Mesodermal cell (in vitro differentiated cells): ENCODE measurements around the gene INS.

Source experiments
- H3K27ac ChIP-seq: 2 replicates; pipeline ENCODE4 v1.7.0; 2013; ENCODE audit warnings: mild to moderate bottlenecking, low read depth, low read length, moderate library complexity; ENCODE audit not compliant: severe bottlenecking
- H3K36me3 ChIP-seq: 2 replicates; pipeline ENCODE4 v1.7.1; 2013; ENCODE audit warnings: mild to moderate bottlenecking, low read length, moderate library complexity; ENCODE audit not compliant: control insufficient read depth, insufficient read depth
- H3K4me1 ChIP-seq: one replicate; pipeline ENCODE4 v1.7.1; 2013; ENCODE audit warnings: mild to moderate bottlenecking, low read length; ENCODE audit not compliant: insufficient read depth, control insufficient read depth, poor library complexity, severe bottlenecking
- H3K4me3 ChIP-seq: 2 replicates; pipeline ENCODE4 v1.7.0; 2013; ENCODE audit warnings: low read length, control low read depth, mild to moderate bottlenecking; ENCODE audit not compliant: insufficient read depth, poor library complexity, severe bottlenecking; ENCODE audit errors: extremely low read depth
- H3K9me3 ChIP-seq: 2 replicates; pipeline ENCODE4 v1.7.1; 2013; ENCODE audit warnings: mild to moderate bottlenecking, low read length, moderate library complexity; ENCODE audit not compliant: control insufficient read depth
- WGBS, 2 experiments: methylation state at CpG; one replicate each; pipeline ENCODE4 v1.1.5; 2013; ENCODE audit warnings: missing lambda C conversion rate in 2 of 2; ENCODE audit not compliant: insufficient coverage in 2 of 2; 5-methylcytosine and 5-hydroxymethylcytosine counted together

The INS gene

DNA sequence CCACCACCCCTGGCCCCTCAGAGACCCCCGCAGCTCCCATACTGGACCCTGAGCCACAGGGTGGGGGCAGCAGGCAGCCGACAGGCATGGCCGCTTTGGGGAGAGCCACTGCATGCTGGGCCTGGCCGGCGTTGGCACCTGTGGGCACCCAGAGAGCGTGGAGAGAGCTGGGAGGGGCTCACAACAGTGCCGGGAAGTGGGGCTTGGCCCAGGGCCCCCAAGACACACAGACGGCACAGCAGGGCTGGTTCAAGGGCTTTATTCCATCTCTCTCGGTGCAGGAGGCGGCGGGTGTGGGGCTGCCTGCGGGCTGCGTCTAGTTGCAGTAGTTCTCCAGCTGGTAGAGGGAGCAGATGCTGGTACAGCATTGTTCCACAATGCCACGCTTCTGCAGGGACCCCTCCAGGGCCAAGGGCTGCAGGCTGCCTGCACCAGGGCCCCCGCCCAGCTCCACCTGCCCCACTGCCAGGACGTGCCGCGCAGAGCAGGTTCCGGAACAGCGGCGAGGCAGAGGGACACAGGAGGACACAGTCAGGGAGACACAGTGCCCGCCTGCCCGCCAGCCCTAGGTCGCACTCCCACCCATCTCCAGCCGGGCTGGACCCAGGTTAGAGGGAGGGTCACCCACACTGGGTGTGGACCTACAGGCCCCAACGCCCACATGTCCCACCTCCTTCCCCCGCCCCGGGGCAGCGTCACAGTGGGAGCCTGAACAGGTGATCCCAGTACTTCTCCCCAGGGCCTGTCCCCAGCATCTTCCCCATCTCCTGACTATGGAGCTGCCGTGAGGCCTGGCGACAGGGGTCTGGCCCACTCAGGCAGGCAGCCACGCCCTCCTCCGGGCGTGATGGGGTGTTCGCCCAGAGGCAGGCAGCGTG, 1.2 kb downstream of the INS start:
- H3K27ac ChIP-seq: no peak overlapping the region
- WGBS, 2 experiments: 88 to 90% methylated on average over 23 to 36 of the region's 36 CpGs

DNA sequence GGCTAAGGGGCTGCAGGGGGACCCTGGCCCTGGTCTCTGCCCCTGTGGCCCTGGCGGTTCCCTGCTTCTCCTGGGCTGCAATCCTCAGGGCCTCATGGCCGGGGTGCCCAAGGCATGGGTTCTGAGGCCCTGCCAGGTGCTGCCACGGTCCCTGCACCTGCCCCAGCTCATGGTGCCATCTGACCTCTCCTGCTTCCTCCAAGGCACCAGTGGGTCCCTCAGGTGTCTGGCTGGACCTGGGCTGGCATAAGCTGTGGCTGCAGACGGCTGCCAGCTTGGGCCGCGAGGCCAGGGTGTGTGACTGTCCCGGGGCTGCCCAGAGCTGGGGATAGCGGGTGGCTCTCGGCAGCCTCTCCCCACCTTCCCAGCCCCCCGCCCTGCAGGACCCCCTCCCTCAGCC, 2.0 kb downstream of the INS start:
- Histone ChIP-seq H3K4me1 (no peaks in the 10 kb centered on the region), H3K9me3 (no peaks in the 10 kb centered on the region), H3K36me3 (no peaks in the 10 kb centered on the region), H3K4me3 (no peak overlapping the region), H3K27ac (no peak overlapping the region)
- 83 to 93% methylated on average over 3 to 7 of the region's 10 CpGs for WGBS, 2 experiments

More for the DNA sequence above, 1.2 kb downstream of the INS start:
- Histone ChIP-seq H3K36me3 (no peaks in the 10 kb centered on the region), H3K4me1 (no peaks in the 10 kb centered on the region), H3K9me3 (no peaks in the 10 kb centered on the region), H3K4me3 (no peak overlapping the region)

DNA sequence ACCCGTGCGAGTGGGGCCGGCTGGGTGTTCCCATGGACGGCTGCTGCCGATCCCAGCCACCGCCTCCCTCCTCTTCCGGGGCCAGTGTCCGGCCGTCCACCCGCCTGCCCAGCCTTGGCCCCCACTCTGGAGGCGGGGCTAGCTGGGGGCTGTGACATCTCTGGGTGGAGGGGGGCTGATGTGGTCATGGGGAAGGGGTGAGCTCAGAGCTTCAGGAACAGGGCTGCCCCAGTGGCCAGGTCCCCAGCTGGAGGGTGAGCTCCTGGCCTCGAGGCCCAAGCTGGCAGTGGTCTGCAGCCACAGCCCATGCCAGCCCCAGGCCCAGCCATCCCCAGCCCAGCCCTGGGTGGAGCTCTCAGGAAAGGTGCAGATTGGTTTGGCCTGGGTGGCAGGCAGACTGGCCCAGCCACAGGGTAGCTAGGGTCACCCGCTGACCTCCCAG, 2.7 kb downstream of the INS start:
- Histone ChIP-seq H3K27ac (no peak overlapping the region), H3K36me3 (no peaks in the 10 kb centered on the region), H3K4me3 (no peak overlapping the region), H3K4me1 (no peaks in the 10 kb centered on the region), H3K9me3 (no peaks in the 10 kb centered on the region)
- WGBS, 2 experiments: 88 to 94% methylated on average over 7 to 8 of the region's 13 CpGs

DNA sequence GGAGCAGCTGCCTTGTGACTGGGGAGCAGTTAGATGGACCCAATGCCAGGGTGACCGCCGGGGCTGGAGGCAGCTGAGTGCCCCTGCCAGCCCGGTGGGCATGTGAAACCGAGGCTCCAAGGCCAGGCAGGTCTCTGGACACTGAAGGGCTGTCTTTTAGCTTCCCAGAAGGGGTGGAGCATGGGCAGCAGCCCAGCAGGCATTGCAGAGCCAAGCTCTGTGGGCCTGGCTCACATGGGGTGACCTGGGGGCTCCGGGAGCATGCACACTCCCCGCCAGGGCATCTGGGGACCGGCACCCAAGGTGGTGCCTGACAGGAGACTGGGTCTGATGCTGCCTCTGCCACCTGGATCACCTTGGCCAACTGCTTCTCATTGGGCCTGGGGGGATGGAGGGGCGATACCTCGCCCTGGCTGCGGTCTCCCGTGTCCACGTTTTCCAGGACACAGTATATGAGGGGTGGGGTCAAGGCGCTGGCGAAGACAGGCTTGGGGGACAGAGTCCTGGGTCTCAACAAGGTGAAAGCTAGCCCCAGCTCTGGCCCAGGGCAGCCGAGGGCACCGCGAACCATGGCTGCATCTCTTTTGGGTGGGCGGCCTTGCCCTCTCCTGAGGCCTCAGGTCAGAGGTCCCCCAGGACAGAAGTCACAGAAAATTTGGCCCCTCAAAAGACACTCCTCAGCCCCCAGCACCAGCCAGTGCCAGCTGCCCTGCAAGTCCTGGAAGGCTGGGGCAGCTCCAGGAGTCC, 3.5 kb downstream of the INS start:
- no peaks in the 10 kb centered on the region for H3K9me3 ChIP-seq
- 73 to 77% methylated on average over 16 to 18 of the region's 18 CpGs for WGBS, 2 experiments
- no peak overlapping the region for H3K27ac ChIP-seq
- H3K4me3 ChIP-seq: no peak overlapping the region
- no peaks in the 10 kb centered on the region for H3K4me1 ChIP-seq
- no peaks in the 10 kb centered on the region for H3K36me3 ChIP-seq

DNA sequence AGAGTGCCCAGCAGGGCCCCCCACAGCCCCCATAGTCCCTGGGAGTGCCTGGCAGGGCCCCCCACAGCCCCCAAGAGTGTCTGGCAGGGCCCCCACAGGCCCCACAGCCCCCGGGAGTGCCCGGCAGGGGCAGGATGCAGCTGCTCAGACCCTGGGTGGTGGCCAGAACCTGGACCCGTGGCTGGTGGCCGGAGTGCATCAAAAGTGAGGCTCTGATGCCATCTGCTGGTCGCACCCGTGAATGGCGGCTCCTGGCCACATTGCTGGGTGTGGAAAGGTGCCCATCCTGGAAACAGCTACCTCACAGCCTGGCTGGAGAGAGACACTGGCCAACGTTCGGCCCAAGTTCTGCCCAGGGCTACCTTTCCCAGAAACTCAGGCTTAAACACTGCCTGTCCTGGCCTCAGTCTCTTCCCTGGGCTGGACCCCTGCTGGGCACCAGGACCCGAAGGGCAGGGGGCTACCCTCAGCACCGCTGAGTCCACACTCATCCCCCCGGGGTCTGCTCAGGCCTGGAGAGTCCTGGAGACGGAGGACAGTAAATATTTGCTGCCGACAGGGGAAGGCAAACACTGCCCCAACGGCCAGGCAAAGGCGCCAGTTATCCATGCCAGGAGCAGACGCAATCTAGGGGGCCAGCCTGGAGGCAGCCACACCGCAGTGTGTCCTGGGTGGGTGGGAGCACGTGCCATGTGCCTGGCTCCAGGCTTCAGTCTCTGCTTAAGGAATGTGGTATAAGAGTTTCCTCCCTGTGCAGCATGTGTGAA, 4.4 kb downstream of the INS start:
- Histone ChIP-seq H3K9me3 (no peaks in the 10 kb centered on the region), H3K27ac (no peak overlapping the region), H3K4me3 (no peak overlapping the region), H3K4me1 (no peaks in the 10 kb centered on the region), H3K36me3 (no peaks in the 10 kb centered on the region)
- 41 to 48% methylated on average over 18 to 19 of the region's 19 CpGs for WGBS, 2 experiments

DNA sequence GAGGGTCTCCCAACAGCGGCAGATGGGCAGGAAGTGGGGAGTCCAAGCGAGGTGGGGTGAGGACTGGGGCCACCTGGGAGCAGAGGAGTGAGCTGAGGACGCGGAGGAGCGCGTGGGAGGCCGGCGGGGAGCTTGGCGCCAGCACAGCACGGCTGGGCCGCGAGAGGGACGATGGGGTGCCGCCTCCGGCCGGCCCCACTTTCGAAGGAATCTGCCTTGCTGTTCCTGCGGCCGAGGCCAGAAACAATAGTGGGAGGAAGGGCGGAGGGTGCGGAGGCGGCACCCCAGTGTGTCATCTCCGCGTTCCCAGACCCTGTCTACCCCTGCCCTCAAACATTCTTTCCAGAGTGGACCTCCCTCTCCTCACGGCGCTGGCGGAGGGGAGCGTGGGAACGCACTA, 5.5 kb downstream of the INS start:
- no peaks in the 10 kb centered on the region for H3K9me3 ChIP-seq
- no peaks in the 10 kb centered on the region for H3K4me1 ChIP-seq
- no peak overlapping the region for H3K4me3 ChIP-seq
- H3K36me3 ChIP-seq: no peaks in the 10 kb centered on the region
- 88 to 90% methylated on average over 15 to 29 of the region's 29 CpGs for WGBS, 2 experiments
- H3K27ac ChIP-seq: no peak overlapping the region

DNA sequence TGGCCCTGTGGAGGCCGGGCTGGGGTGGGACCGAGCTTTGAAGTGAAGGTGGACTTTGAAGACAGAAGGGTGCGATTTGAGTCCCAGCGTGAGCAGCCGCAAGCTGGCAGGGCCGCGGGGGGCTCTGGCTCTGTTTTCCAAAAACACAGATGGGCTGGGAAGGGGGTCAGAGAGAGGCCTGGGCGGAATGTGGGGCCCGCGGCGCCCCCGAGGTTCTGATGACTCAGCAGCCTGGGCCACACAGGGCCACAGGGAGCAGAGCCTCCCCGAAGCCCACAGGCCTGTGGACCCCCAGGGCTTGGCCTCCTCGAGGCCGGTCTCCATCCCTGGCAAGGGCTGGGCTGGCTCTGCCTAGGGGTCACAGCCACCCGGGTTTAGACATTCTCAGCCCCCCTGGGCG, 6.1 kb downstream of the INS start:
- Histone ChIP-seq H3K27ac (no peak overlapping the region), H3K9me3 (no peaks in the 10 kb centered on the region), H3K4me3 (no peak overlapping the region), H3K36me3 (no peaks in the 10 kb centered on the region), H3K4me1 (no peaks in the 10 kb centered on the region)
- WGBS, 2 experiments: 89 to 91% methylated on average over 14 to 17 of the region's 17 CpGs

DNA sequence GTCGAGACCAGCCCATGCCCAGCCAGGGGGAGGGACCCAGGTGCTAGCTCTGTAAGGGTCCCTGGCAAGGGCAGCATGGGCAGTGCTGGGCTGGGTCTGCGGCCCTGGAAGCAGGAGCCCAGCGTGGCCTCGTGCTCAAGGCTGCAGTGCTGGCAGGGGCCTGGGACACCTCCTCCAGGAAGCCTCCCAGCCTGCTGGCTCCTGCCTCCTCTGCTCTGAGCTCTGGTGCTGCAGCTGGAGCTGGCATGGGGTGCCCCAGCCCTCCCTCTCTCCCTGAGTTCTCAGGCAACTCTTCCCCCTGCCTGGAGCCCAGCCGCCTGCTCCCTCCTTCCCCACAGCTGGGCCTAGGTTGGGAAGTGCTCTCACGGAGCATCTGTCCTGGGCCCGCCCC, 6.8 kb downstream of the INS start:
- no peaks in the 10 kb centered on the region for H3K9me3 ChIP-seq
- H3K27ac ChIP-seq: no peak overlapping the region
- no peak overlapping the region for H3K4me3 ChIP-seq
- H3K4me1 ChIP-seq: no peaks in the 10 kb centered on the region
- WGBS, 2 experiments: 67 to 90% methylated on average over 4 to 7 of the region's 7 CpGs
- no peaks in the 10 kb centered on the region for H3K36me3 ChIP-seq

DNA sequence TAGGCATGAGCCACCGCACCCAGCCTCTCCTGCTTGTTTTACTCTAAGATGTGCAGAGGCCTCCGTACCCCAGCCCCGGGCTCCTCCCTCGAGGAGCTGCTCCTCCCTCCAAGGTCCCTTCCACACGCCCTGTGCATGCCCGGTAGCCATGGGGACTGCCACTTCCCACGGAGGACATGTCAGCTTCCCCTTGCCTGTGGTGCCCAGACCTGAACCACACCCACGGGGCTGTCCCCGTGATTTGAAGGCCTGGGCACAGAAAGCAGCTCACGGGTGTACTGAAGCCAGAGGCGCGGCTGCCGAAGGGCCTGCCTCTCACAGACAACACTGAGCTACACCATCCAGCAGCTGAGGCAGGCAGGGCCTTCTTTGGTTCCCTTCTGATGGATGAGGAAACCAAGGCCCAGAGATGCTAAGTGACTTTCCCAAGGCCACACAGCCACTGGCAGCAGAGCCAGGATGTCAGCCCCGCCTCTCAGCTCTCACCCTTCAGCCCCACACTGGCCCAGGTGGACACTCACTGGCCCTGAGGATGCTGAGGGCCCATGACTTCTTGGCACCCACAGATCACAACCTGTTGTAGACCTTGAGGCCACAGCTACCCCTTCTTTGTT, 7.3 kb downstream of the INS start:
- no peak overlapping the region for H3K27ac ChIP-seq
- no peak overlapping the region for H3K4me3 ChIP-seq
- H3K36me3 ChIP-seq: no peaks in the 10 kb centered on the region
- H3K4me1 ChIP-seq: no peaks in the 10 kb centered on the region
- no peaks in the 10 kb centered on the region for H3K9me3 ChIP-seq
- 91 to 92% methylated on average over 12 of the region's 14 CpGs for WGBS, 2 experiments

DNA sequence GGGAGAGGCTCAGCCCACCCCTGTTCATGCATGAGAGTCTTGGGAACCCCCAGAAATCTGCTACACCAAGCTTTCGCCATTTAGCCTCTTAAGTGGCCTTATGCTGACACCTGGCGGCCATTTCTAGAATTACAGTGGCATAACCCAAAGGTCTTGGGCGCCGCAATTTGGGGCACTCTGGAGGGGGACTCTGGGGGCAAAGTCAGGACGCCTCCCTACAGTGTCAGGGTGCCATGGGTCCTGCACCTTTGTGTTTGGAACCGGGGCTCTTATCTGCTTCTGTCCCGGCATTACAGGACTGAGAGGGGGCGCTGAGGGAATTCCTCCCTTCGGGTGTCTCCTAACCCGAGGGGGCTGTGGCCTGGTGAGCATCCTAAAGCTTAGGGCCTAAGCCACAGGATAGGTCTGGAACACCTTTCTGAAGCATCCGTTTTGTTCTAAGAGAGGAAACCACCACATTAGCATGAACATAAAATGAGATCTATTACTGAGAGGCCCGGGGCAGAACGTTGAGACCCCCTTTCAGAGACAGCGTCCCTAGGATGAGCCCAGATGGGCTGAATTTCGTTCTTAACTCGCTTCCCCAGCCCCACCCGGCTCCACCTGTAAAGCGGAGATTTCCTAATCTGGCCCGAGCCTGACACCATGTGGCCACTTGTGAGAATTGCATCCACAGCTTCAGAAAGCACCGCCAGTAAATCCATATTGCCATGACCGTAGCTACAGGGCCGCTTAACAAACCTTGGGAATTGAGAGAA, 9.3 kb downstream of the INS start:
- no peak overlapping the region for H3K27ac ChIP-seq
- WGBS, 2 experiments: 6 to 8% methylated on average over 18 to 21 of the region's 22 CpGs
- peaks cover 4% of the 10 kb centered on the region for H3K4me1 ChIP-seq
- H3K36me3 ChIP-seq: no peaks in the 10 kb centered on the region
- no peak overlapping the region for H3K4me3 ChIP-seq
- H3K9me3 ChIP-seq: no peaks in the 10 kb centered on the region
